PFSK-1 (cell line): Measurements from ENCODE around the gene MMP27.

Experiments used
- REST ChIP-seq, 2 experiments: IDR thresholded peaks; 2 replicates each; pipeline versions ENCODE4 v1.6.1 to v1.8.0; 2011 to 2012; ENCODE audit warnings: low read depth in 2 of 2, low read length in 2 of 2, control low read depth in 1 of 2, inconsistent platforms in 1 of 2, mild to moderate bottlenecking in 1 of 2, moderate library complexity in 1 of 2; ENCODE audit not compliant: insufficient read depth in 1 of 2
- TAF1 ChIP-seq: IDR thresholded peaks from 2 replicates; pipeline ENCODE4 v1.6.1; 2012; ENCODE audit warnings: low read length, control low read depth, borderline replicate concordance; ENCODE audit not compliant: insufficient read depth

DNA sequence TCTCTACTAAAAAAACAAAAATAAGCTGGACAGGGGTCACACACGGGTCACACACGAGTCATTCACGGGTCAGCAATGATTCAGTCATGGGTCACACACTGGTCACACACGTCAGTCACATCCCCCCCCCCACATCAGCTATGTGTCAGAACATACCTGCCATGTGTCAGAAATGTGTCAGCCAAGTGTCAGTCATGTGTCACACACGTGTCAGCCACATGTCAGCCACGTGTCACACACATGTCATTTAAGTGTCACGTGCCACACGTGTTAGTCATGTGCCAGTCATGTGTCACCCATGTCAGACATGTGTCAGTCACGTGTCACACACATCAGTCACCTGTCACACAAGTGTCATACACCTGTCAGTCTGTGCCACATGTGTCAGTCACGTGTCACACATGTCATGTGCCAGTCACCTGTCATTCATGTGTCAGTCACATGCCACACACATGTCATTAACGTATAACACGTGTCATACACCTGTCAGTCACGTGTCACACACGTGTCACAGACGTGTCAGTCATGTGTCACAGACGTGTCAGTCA, 51.8 kb downstream of the MMP27 start:
- TF ChIP-seq TAF1: no peak
- no peak for TF ChIP-seq REST (IDR thresholded peaks at IDR 0.05; ENCODE audit: insufficient read depth in 1 of 2, low read depth in 2 of 2, low read length in 2 of 2)
